Spinal cord (tissue), 10 donors: ENCODE results near the gene DNAH3. TPM values are rescaled to one million over a fixed set of nuclear protein-coding genes. Genes with fewer than 3 reads are reported as not detected.
"Not testable (repeated sequence)": the region's sequence is repeated elsewhere in the genome, so short reads cannot be mapped to it uniquely, and the experiment has no call there.

Experiments
- DNase-seq, 6 donors: peaks; one replicate each; pipeline versions ENCODE4 v3.0.0 to v3.0.0-alpha.2; 2013 to 2015; ENCODE audit warnings: low spot score in 6 of 6, low read depth in 4 of 6
- H3K27ac ChIP-seq: one replicate; pipeline ENCODE4 v1.5.1; 2013; ENCODE audit warnings: low read depth, low read length, control low read depth
- H3K27me3 ChIP-seq: one replicate; pipeline ENCODE4 v1.6.1; 2013; ENCODE audit warnings: low read length; ENCODE audit not compliant: control insufficient read depth, insufficient read depth
- H3K36me3 ChIP-seq: one replicate; pipeline ENCODE4 v1.6.1; 2013; ENCODE audit warnings: low read length; ENCODE audit not compliant: control insufficient read depth, insufficient read depth
- H3K4me1 ChIP-seq: one replicate; pipeline ENCODE4 v1.6.1; 2013; ENCODE audit warnings: low read length; ENCODE audit not compliant: control insufficient read depth, insufficient read depth
- H3K4me3 ChIP-seq: one replicate; pipeline ENCODE4 v1.5.1; 2013; ENCODE audit warnings: low read depth, low read length, control low read depth
- H3K9me3 ChIP-seq: one replicate; pipeline ENCODE4 v1.6.1; 2013; ENCODE audit warnings: low read length; ENCODE audit not compliant: control insufficient read depth, insufficient read depth
- WGBS: methylation state at CpG from one replicate; pipeline ENCODE4 v1.1.5; 2013; ENCODE audit warnings: missing lambda C conversion rate; ENCODE audit not compliant: insufficient coverage; 5-methylcytosine and 5-hydroxymethylcytosine counted together
- polyA plus RNA-seq, 2 donors: library from polyadenylated mRNA; unstranded; fragments of 120-200 nt; gene quantifications; one replicate each; pipeline ENCODE4 v1.2.1, GENCODE V29; 2013; ENCODE audit not compliant: insufficient read length in 2 of 2
- total RNA-seq, 2 donors: library from RNA; depleted of rRNA in 1 of 2; stranded (reverse); fragments of 120-200 nt in 1 of 2; fragments of >200 nt in 1 of 2; gene quantifications; one replicate each; pipeline versions ENCODE4 v1.2.3 to v1.2.4, GENCODE V29; 2013 to 2014
- donor health status: healthy.

Gene DNAH3
- total and polyA plus RNA-seq, 4 donors: 1.6 to 3.2 (median 1.9) TPM

GRCh38 chr16:21103941-21104860, 46.4 kb downstream of the DNAH3 start:
- Histone ChIP-seq H3K9me3 (no peaks in the 10 kb centered on the region), H3K27ac (no peak overlapping the region), H3K4me3 (no peak overlapping the region), H3K36me3 (no peaks in the 10 kb centered on the region), H3K27me3 (no peaks in the 10 kb centered on the region), H3K4me1 (peaks cover 5% of the 10 kb centered on the region)
- peak in 4 of 6 donors; percentile 13 to 92 (median 38) for DNase-seq
- WGBS: 46% methylated on average over 6 of the region's 9 CpGs

GRCh38 chr16:21101631-21102420, 48.8 kb downstream of the DNAH3 start:
- WGBS: 48% methylated on average over 5 of the region's 8 CpGs
- Histone ChIP-seq H3K9me3 (no peaks in the 10 kb centered on the region), H3K27ac (no peak overlapping the region), H3K36me3 (no peaks in the 10 kb centered on the region), H3K27me3 (no peaks in the 10 kb centered on the region), H3K4me3 (no peak overlapping the region), H3K4me1 (peaks cover 5% of the 10 kb centered on the region)
- DNase-seq: no peak

DNA sequence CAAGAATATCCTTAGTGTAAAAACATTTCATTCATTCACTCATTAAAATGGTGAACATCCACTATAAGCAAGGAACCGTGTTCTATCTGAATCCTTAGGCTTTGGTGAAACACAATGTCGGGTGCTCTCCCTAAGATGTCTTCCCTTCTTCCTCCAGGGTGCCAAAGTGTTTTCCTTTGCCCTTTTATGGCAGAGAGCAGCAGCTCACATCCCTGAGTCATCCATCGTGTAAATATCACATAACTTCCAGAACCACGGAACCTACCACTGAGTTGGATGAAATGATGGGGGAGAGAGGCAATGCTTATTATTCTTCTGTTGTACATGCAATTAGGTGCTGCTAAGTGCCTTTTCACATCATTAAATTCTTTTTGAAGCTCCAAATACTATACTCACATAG, 50.2 kb downstream of the DNAH3 start:
- Histone ChIP-seq H3K27ac (no peak overlapping the region), H3K9me3 (no peaks in the 10 kb centered on the region), H3K4me1 (peaks cover 5% of the 10 kb centered on the region), H3K4me3 (no peak overlapping the region), H3K36me3 (no peaks in the 10 kb centered on the region), H3K27me3 (no peaks in the 10 kb centered on the region)
- DNase-seq: peak in 1 of 6 donors; percentile 80
- 85% methylated on average over 2 of the region's 4 CpGs for WGBS

DNA sequence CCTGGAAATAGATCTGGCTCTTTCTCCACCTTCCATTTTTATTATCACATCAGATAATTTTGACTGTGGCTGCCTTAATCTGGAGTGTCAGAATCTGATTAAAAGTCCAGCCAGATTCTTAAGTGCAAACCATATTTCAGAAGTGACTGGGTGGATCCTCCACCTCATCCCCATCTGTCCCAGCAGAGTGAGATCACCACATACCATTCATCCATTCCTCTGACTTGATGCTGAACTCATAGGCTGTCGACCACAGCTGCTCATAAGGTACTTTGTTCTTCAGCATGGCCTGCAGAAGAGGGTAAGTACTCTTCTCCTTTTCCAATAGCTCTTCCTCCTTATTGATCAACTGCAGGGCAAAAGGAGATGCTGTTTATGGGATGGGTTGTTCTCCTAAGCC, 53.5 kb downstream of the DNAH3 start:
- H3K27ac ChIP-seq: no peak overlapping the region
- no peaks in the 10 kb centered on the region for H3K36me3 ChIP-seq
- no CpG with 5 or more reads among the region's 1 CpG for WGBS
- no peaks in the 10 kb centered on the region for H3K9me3 ChIP-seq
- H3K4me1 ChIP-seq: peaks cover 5% of the 10 kb centered on the region
- no peaks in the 10 kb centered on the region for H3K27me3 ChIP-seq
- H3K4me3 ChIP-seq: no peak overlapping the region
- DNase-seq: no peak

GRCh38 chr16:21094719-21095118, 55.9 kb downstream of the DNAH3 start:
- 100% methylated on average over 1 of the region's 2 CpGs for WGBS
- not testable (repeated sequence) for H3K9me3 ChIP-seq

GRCh38 chr16:21092951-21093350, 57.7 kb downstream of the DNAH3 start:
- H3K9me3 ChIP-seq: no peaks in the 10 kb centered on the region
- H3K4me1 ChIP-seq: no peaks in the 10 kb centered on the region
- no peaks in the 10 kb centered on the region for H3K36me3 ChIP-seq
- H3K4me3 ChIP-seq: no peak overlapping the region
- H3K27me3 ChIP-seq: no peaks in the 10 kb centered on the region
- no CpG with 5 or more reads among the region's 2 CpGs for WGBS
- no peak overlapping the region for H3K27ac ChIP-seq
- no peak for DNase-seq

More at GRCh38 chr16:21094719-21095118, 55.9 kb downstream of the DNAH3 start:
- not testable (repeated sequence) for H3K4me1 ChIP-seq, H3K27me3 ChIP-seq, H3K4me3 ChIP-seq, DNase-seq, H3K36me3 ChIP-seq, H3K27ac ChIP-seq

GRCh38 chr16:21088646-21089538, 61.8 kb downstream of the DNAH3 start:
- DNase-seq: peak in 2 of 6 donors; percentile 26 to 27
- Histone ChIP-seq H3K27ac (no peak overlapping the region), H3K4me1 (no peaks in the 10 kb centered on the region), H3K36me3 (no peaks in the 10 kb centered on the region), H3K4me3 (no peak overlapping the region), H3K27me3 (no peaks in the 10 kb centered on the region), H3K9me3 (no peaks in the 10 kb centered on the region)
- 80% methylated on average over 1 of the region's 3 CpGs for WGBS

DNA sequence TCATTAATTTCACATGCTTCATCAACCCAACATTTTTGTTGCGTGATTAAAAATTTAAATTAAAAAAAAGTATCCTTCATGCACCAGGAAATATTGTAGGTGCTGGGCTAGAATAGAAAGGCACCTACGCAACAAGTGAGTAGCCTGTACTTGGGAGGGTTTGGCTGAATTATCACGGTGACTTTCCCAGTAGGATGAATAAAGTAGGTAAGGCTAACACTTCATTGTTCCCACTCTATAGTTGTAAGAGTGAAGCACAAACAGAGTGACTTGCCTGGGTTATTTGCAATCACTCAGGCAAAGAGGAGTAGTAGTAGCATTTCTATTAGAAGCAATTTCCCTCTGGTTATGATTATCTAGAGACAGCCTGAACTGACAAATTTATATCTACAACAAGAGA, 62.5 kb downstream of the DNAH3 start:
- no peaks in the 10 kb centered on the region for H3K36me3 ChIP-seq
- H3K4me1 ChIP-seq: no peaks in the 10 kb centered on the region
- no peak overlapping the region for H3K27ac ChIP-seq
- DNase-seq: no peak
- no peak overlapping the region for H3K4me3 ChIP-seq
- WGBS: no CpG with 5 or more reads among the region's 3 CpGs
- H3K9me3 ChIP-seq: no peaks in the 10 kb centered on the region
- H3K27me3 ChIP-seq: no peaks in the 10 kb centered on the region

DNA sequence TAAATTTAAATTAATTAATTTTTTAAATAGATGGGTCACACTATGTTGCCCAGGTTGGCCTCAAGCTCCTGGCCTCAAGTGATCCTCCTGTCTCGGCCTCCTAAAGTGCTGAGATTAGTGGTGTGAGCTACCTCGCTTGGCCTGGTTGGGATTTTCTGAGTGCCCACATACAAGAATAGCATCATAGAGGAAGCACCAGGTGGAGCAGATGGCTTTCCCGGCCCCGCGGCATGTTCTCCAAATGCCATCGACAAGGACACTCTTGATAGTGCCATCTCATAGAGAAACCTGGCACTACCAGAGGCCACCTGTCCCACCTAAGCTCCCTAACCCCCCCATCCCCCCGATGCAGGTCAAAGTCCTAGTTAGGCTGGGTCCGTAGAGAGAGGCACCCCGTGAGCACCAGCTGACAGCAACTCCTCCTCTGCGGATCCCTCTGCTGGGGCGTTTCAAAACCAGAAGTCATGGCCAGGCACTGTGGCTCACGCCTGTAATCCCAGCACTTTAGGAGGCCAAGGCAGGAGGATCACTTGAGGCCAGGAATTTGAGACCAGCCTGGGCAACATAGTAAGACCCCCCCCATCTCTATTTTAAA, 65.9 kb downstream of the DNAH3 start:
- H3K4me1 ChIP-seq: no peaks in the 10 kb centered on the region
- no peak for DNase-seq
- H3K9me3 ChIP-seq: no peaks in the 10 kb centered on the region
- WGBS: 97% methylated on average over 11 of the region's 12 CpGs
- no peaks in the 10 kb centered on the region for H3K36me3 ChIP-seq
- H3K4me3 ChIP-seq: no peak overlapping the region
- no peaks in the 10 kb centered on the region for H3K27me3 ChIP-seq
- H3K27ac ChIP-seq: no peak overlapping the region
